ENCODE measurements around the gene CHST13. TPM values are rescaled to one million over a fixed set of nuclear protein-coding genes. Genes with fewer than 3 reads are reported as not detected.

The CHST13 gene
- total and polyA plus RNA-seq, 2 donors (not counting 3 experiments of a cell fraction or from before 2014, with no cell fraction given), result 0.04 TPM; not detected in 1

DNA sequence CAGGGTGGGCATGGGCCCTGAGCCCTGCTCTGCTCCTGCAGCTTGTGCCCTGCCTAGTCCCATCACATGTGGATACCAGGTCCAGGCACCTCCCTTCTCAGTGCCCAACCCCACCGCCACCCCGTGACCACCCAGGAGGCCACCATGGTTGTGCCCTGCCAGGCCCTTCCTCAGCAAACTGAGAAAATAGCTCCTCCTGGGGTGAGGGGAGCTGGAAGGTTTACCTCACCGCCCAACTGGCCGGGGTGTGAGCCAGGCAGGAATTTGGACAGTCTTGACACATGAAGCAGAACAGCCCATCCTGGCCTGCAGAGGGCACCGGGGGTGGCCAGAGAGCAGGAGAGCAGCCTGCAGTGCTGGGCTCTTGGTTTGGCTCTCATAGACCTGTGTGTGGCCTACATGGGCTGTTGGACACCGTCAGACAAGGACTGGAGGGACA is 46.2 kb downstream of the CHST13 start:
- POLR2A ChIA-PET, result no interaction called here
- Histone ChIP-seq H3K4me3 (replicated peaks in 1 of 3; ENCODE audit: insufficient read depth in 1 of 3, low read depth in 1 of 3, low read length in 3 of 3) (no peak overlapping the region), H3K27me3 (ENCODE audit: control insufficient read depth in 2 of 2, insufficient read depth in 2 of 2, low read length in 2 of 2) (peaks cover 4 to 18% of the 10 kb centered on the region in 2 experiments), H3K27ac (ENCODE audit: insufficient read depth, low read depth, low read length) (no peak overlapping the region), H3K9me1 (replicated peaks; ENCODE audit: control insufficient read depth, extremely low read depth, insufficient read depth, low read length) (no peaks in the 10 kb centered on the region), H3K9ac (replicated peaks; ENCODE audit: extremely low read depth, insufficient read depth, low read length) (no peak overlapping the region), H3K9me3 (replicated peaks; ENCODE audit: control insufficient read depth, insufficient read depth, low read length) (no peaks in the 10 kb centered on the region), H3K79me2 (ENCODE audit: control insufficient read depth, insufficient read depth, low read length) (no peaks in the 10 kb centered on the region), H4K20me1 (replicated peaks; ENCODE audit: control insufficient read depth, extremely low read depth, insufficient read depth, low read length) (no peaks in the 10 kb centered on the region), H3K4me2 (ENCODE audit: insufficient read depth, low read length) (no peak overlapping the region), H3K4me1 (ENCODE audit: control insufficient read depth, extremely low read depth, insufficient read depth, low read length) (no peaks in the 10 kb centered on the region), H3K36me3 (ENCODE audit: control insufficient read depth in 2 of 2, extremely low read depth in 1 of 2, insufficient read depth in 2 of 2, low read length in 2 of 2) (no peaks in the 10 kb centered on the region), H2AFZ (ENCODE audit: low read depth, low read length) (no peak overlapping the region)
- TF ChIP-seq POLR2AphosphoS5 (IDR thresholded peaks at IDR 0.05; ENCODE audit: insufficient read depth, low read depth, low read length) (no peak), JUN (IDR thresholded peaks at IDR 0.05; ENCODE audit: borderline replicate concordance, insufficient read depth, insufficient read length, low read depth) (no peak), POLR2A (IDR thresholded peaks at IDR 0.05; ENCODE audit: low read depth, low read length) (no peak), MYC (IDR thresholded peaks at IDR 0.05; ENCODE audit: low read depth, low read length) (no peak), FOS (IDR thresholded peaks at IDR 0.05; ENCODE audit: borderline replicate concordance, insufficient read depth, low read length) (no peak), GATA2 (IDR thresholded peaks at IDR 0.05; ENCODE audit: insufficient read depth, insufficient read length, low read depth, low read length) (no peak), EZH2 (IDR thresholded peaks at IDR 0.05; ENCODE audit: borderline replicate concordance, low read depth, low read length, severe bottlenecking) (no peak)
- TF ChIP-seq, protein P1, sequence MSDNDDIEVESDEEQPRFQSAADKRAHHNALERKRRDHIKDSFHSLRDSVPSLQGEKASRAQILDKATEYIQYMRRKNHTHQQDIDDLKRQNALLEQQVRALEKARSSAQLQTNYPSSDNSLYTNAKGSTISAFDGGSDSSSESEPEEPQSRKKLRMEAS (IDR thresholded peaks at IDR 0.05; ENCODE audit: insufficient read depth, insufficient read length), result no peak
- CTCF ChIA-PET, result interaction anchor here (0.8 kb wide), 2 partner anchors 13 to 15 kb away, joined by 4 read pairs; no protein-coding TSS in a partner anchor
- dilution Hi-C loops (cut with MboI; ENCODE audit: extremely low pct_ligation_motif_present, low sequenced_read_pairs), result no loop called here
- intact Hi-C loops (cut with micrococcal nuclease), result no loop called here
- BruUV-seq (replicated peaks), result no TSS peak
- DNase-seq (ENCODE audit: low read depth, low spot score) (no peak), FAIRE-seq (no peak)

DNA sequence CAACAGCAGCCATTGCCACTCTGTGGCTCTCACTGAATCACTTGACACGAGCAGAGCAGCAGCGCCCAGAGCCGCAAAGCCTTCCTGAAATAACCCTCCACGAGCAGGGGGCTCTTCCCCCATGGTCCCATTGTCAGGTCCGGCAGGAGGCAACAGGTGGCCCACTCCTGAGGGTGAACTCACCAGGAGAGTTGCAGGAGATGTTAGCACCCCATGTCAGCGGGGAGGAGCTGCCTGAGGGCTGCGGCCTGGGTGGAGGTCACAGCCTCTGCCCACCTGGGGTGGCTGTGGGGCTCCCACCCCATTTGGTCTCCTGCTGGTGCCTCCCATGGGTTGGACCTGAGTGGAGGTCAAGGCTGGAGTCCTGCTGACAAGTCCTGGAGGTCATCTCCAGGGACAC is 47.1 kb downstream of the CHST13 start:
- peaks cover 0 to 13% of the 10 kb centered on the region in 2 experiments for H3K27me3 ChIP-seq (ENCODE audit: control insufficient read depth in 2 of 2, insufficient read depth in 2 of 2, low read length in 2 of 2)
- intact Hi-C loops (cut with micrococcal nuclease) (no loop called here), dilution Hi-C loops (cut with MboI; ENCODE audit: extremely low pct_ligation_motif_present, low sequenced_read_pairs) (no loop called here)
- no peak overlapping the region for H3K9ac ChIP-seq (replicated peaks; ENCODE audit: extremely low read depth, insufficient read depth, low read length)
- ChIA-PET POLR2A (no interaction called here), CTCF (no interaction called here)
- no peak for DNase-seq (ENCODE audit: low read depth, low spot score)
- H3K9me3 ChIP-seq (replicated peaks; ENCODE audit: control insufficient read depth, insufficient read depth, low read length), result no peaks in the 10 kb centered on the region
- H3K4me2 ChIP-seq (ENCODE audit: insufficient read depth, low read length), result no peak overlapping the region
- TF ChIP-seq, protein P2, sequence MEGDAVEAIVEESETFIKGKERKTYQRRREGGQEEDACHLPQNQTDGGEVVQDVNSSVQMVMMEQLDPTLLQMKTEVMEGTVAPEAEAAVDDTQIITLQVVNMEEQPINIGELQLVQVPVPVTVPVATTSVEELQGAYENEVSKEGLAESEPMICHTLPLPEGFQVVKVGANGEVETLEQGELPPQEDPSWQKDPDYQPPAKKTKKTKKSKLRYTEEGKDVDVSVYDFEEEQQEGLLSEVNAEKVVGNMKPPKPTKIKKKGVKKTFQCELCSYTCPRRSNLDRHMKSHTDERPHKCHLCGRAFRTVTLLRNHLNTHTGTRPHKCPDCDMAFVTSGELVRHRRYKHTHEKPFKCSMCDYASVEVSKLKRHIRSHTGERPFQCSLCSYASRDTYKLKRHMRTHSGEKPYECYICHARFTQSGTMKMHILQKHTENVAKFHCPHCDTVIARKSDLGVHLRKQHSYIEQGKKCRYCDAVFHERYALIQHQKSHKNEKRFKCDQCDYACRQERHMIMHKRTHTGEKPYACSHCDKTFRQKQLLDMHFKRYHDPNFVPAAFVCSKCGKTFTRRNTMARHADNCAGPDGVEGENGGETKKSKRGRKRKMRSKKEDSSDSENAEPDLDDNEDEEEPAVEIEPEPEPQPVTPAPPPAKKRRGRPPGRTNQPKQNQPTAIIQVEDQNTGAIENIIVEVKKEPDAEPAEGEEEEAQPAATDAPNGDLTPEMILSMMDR (IDR thresholded peaks at IDR 0.05; ENCODE audit: extremely low read depth in 1 of 2, insufficient read depth in 1 of 2, low read depth in 1 of 2, low read length in 2 of 2), result no peak
- TF ChIP-seq JUN (IDR thresholded peaks at IDR 0.05; ENCODE audit: borderline replicate concordance, insufficient read depth, insufficient read length, low read depth) (no peak), POLR2A (IDR thresholded peaks at IDR 0.05; ENCODE audit: low read depth, low read length) (no peak), POLR2AphosphoS5 (IDR thresholded peaks at IDR 0.05; ENCODE audit: insufficient read depth, low read depth, low read length) (no peak)
- TF ChIP-seq, protein P1 (IDR thresholded peaks at IDR 0.05; ENCODE audit: insufficient read depth, insufficient read length), result no peak
- no TSS peak for BruUV-seq (replicated peaks)
- H3K36me3 ChIP-seq (ENCODE audit: control insufficient read depth in 2 of 2, extremely low read depth in 1 of 2, insufficient read depth in 2 of 2, low read length in 2 of 2), result no peaks in the 10 kb centered on the region
- H3K79me2 ChIP-seq (ENCODE audit: control insufficient read depth, insufficient read depth, low read length), result no peaks in the 10 kb centered on the region
- no peak overlapping the region for H3K27ac ChIP-seq (ENCODE audit: insufficient read depth, low read depth, low read length)
- no peaks in the 10 kb centered on the region for H3K9me1 ChIP-seq (replicated peaks; ENCODE audit: control insufficient read depth, extremely low read depth, insufficient read depth, low read length)
- H4K20me1 ChIP-seq (replicated peaks; ENCODE audit: control insufficient read depth, extremely low read depth, insufficient read depth, low read length), result no peaks in the 10 kb centered on the region
- H3K4me1 ChIP-seq (ENCODE audit: control insufficient read depth, extremely low read depth, insufficient read depth, low read length), result no peaks in the 10 kb centered on the region
- FAIRE-seq, result no peak
- no peak overlapping the region for H2AFZ ChIP-seq (ENCODE audit: low read depth, low read length)
- no peak overlapping the region for H3K4me3 ChIP-seq (replicated peaks in 1 of 3; ENCODE audit: insufficient read depth in 1 of 3, low read depth in 1 of 3, low read length in 3 of 3)

Measured in endothelial cell of umbilical vein (primary cell).